Nephron progenitor cell (in vitro differentiated cells): ENCODE measurements around the gene DRC7.

ENCODE experiments used
- DNase-seq: peaks from one replicate; pipeline ENCODE4 v3.0.0; 2021
- H3K27ac Mint-ChIP-seq: 2 replicates; pipeline ENCODE4 v1.8.0; 2021; ENCODE audit warnings: mild to moderate bottlenecking, moderate library complexity, mixed read lengths
- H3K27me3 Mint-ChIP-seq: 2 replicates; pipeline ENCODE4 v1.8.0; 2021; ENCODE audit warnings: mild to moderate bottlenecking, low read depth, mixed read lengths; ENCODE audit not compliant: poor library complexity
- H3K36me3 Mint-ChIP-seq: 2 replicates; pipeline ENCODE4 v1.8.0; 2021; ENCODE audit warnings: low read depth, mixed read lengths
- H3K4me1 Mint-ChIP-seq: 2 replicates; pipeline ENCODE4 v1.8.0; 2021; ENCODE audit warnings: mixed read lengths
- H3K4me3 Mint-ChIP-seq: 2 replicates; pipeline ENCODE4 v1.8.0; 2021; ENCODE audit warnings: mild to moderate bottlenecking, moderate library complexity, mixed read lengths
- H3K9me3 Mint-ChIP-seq: 2 replicates; pipeline ENCODE4 v1.8.0; 2021; ENCODE audit warnings: mild to moderate bottlenecking, moderate library complexity, mixed read lengths
- TF ChIP-seq, protein P1 (sequence below): fragments of 200-600 bp; sonication (generic); IDR thresholded peaks from 2 replicates; pipeline ENCODE4 v1.5.0; 2021; ENCODE audit warnings: antibody characterized with exemption

DRC7 gene

DNA sequence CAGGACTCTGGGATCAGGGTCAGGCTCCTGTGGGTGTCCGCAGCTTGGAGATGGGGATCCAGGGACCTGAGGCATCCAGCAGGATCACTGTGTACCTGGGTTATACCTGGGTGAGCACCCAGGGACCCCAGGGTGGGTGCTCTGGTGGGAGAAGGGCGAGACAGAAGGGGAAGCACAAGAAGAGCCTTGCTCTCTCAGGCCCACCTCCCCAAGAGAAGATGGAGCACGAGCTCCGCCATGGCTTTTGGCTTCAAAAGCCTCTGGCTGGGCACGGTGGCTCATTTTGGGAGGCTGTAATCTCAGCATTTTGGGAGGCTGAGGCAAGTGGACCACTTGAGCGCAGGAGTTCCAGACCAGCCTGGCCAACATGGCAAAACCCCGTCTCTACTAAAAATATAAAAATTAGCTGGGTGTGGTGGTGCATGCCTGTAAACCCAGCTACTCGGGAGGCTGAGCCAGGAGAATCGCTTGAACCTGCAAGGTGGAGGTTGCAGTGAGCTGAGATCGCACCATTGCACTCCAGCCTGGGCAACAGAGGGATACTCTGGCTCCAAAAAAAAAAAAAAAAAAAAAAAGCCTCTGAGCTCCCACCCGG lies 8.9 kb downstream of the DRC7 start:
- H3K4me1 Mint-ChIP-seq, result peaks cover 34% of the 10 kb centered on the region
- TF ChIP-seq, protein P1, sequence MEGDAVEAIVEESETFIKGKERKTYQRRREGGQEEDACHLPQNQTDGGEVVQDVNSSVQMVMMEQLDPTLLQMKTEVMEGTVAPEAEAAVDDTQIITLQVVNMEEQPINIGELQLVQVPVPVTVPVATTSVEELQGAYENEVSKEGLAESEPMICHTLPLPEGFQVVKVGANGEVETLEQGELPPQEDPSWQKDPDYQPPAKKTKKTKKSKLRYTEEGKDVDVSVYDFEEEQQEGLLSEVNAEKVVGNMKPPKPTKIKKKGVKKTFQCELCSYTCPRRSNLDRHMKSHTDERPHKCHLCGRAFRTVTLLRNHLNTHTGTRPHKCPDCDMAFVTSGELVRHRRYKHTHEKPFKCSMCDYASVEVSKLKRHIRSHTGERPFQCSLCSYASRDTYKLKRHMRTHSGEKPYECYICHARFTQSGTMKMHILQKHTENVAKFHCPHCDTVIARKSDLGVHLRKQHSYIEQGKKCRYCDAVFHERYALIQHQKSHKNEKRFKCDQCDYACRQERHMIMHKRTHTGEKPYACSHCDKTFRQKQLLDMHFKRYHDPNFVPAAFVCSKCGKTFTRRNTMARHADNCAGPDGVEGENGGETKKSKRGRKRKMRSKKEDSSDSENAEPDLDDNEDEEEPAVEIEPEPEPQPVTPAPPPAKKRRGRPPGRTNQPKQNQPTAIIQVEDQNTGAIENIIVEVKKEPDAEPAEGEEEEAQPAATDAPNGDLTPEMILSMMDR, result no peak
- peaks cover 26% of the 10 kb centered on the region for H3K27me3 Mint-ChIP-seq
- H3K27ac Mint-ChIP-seq, result no peak overlapping the region
- DNase-seq, result no peak
- no peak overlapping the region for H3K4me3 Mint-ChIP-seq
- no peaks in the 10 kb centered on the region for H3K9me3 Mint-ChIP-seq
- no peaks in the 10 kb centered on the region for H3K36me3 Mint-ChIP-seq

DNA sequence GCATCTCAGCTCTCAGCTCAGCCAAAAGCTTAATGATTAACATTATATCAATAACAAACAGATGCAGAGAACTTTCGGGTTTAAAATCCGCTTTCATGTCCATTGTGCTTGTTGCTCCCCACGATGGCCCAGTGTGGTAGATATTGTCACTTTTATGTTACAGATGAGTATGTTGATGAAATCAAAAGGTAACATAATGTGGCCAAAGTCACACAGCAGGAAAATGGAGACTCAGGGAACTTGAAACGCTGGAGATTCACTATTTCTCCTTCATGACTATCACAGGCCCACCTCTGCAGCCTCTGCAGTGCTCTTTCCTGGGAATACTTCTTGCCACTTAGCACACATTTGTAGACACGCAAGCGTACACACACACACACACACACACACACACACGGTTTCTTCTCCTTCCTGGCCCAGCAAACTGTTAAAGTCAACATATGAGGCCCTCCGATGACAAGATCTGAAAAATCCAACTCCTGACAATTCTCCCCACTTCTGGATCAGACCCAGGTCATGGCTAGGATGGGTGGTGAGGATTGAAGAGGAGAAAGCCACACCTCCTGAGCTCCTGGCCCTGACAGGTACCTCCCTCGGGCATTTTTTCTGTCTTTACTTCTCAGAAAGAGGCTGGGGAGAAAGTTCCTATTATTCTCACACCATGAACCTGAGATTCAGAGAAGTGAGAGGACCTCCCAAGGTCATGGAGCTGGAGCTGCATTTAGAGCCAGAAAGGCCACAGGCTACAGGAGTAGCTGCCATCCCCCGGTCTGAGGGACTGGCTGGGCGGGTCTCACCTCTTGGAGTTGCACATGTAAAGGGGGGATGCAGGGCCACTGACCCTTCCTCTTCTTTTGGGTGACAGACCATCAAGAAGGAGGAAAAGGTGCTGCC lies 9.7 kb downstream of the DRC7 start:
- Mint-ChIP-seq H3K27ac (no peak overlapping the region), H3K9me3 (no peaks in the 10 kb centered on the region), H3K27me3 (peaks cover 29% of the 10 kb centered on the region), H3K4me3 (no peak overlapping the region), H3K36me3 (no peaks in the 10 kb centered on the region), H3K4me1 (peaks cover 34% of the 10 kb centered on the region)
- DNase-seq, result no peak
- TF ChIP-seq, protein P1, result no peak

DNA sequence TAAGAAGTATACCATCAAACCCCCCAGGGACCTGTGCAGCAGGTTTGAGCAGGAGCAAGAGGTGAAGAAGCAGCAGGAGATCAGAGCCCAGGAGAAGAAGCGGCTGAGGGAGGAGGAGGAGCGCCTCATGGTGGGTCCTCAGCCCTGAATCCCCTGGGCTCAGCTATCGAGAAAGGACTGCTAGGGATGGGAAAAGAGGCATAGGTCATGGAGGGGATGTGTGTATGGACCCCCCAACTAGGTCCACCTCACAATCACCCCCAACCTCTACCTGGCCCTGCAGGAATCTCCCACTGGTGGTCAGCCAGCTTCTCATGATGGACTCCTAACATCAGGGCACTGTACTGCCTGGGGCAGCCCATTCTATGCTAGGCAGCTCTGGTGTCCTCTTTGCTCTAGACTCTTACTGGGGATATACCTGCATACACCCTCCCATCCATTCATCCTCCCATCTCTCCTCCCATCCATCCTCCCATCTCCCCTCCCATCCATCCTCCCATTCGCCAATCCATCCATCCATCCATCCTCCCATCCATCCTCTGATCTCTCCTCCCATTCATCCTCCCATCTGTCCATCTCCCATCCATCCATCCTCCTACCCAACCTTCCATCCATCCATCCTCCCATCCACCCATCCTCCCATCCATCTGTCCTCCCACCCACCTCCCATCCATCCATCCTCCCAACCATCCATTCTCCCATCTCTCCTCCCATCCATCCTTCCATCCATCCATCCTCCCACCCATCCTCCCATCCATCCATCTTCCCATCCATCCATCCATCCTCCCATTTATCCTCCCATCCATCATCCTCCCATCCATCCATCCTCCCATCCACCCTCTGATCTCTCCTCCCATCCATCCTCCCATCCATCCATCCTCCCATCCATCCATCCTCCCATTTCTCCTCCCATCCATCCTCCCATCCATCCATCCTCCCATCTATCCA lies 10.6 kb downstream of the DRC7 start:
- TF ChIP-seq, protein P1, result no peak
- DNase-seq, result no peak
- Mint-ChIP-seq H3K27me3 (peaks cover 31% of the 10 kb centered on the region), H3K4me1 (peaks cover 30% of the 10 kb centered on the region), H3K4me3 (no peak overlapping the region), H3K27ac (no peak overlapping the region), H3K36me3 (no peaks in the 10 kb centered on the region), H3K9me3 (no peaks in the 10 kb centered on the region)

DNA sequence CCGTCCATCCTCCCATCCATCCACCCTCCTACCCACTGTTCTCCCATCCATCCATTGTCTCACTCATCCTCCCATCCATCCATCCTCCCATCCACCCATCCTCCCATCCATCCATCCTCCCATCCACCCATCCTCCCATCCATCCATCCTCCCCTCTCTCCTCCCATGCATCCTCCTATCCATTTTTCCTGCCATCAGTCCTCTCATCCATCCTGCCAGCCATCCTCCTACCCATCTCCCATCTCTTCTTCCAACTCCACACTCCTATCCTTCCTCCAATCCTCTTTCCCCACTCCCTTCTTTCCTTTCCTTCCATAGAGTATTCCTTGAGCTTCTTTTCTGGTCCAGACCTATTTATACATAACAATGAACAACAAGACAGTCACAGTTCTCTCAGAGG lies 12.1 kb downstream of the DRC7 start:
- DNase-seq, result no peak
- Mint-ChIP-seq H3K4me3 (no peak overlapping the region), H3K36me3 (no peaks in the 10 kb centered on the region), H3K27me3 (peaks cover 34% of the 10 kb centered on the region), H3K27ac (no peak overlapping the region), H3K9me3 (no peaks in the 10 kb centered on the region), H3K4me1 (peaks cover 15% of the 10 kb centered on the region)
- TF ChIP-seq, protein P1, result no peak

DNA sequence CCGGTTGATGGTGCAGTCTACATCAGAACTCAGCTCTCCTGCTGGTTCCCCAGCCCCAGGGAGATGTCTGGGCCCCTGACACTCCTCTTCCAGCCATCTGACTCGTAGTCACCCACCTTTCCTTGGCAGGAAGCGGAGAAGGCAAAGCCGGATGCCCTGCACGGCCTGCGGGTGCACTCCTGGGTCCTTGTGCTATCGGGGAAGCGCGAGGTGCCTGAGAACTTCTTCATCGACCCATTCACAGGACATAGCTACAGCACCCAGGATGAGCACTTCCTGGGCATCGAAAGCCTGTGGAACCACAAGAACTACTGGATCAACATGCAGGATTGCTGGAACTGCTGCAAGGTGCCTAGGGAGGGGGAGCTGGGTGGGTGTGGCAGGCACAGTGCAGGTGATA lies 12.7 kb downstream of the DRC7 start:
- no peaks in the 10 kb centered on the region for H3K36me3 Mint-ChIP-seq
- no peak overlapping the region for H3K27ac Mint-ChIP-seq
- TF ChIP-seq, protein P1, result no peak
- no peaks in the 10 kb centered on the region for H3K9me3 Mint-ChIP-seq
- H3K4me1 Mint-ChIP-seq, result peaks cover 8% of the 10 kb centered on the region
- peaks cover 36% of the 10 kb centered on the region for H3K27me3 Mint-ChIP-seq
- H3K4me3 Mint-ChIP-seq, result no peak overlapping the region
- DNase-seq, result no peak
